Measurements from ENCODE around the gene LRRC70. TPM values are rescaled to one million over a fixed set of nuclear protein-coding genes. Genes with fewer than 3 reads are reported as not detected.

LRRC70 gene
- total and polyA plus RNA-seq, 2 experiments from 2014 or later = 0.54 to 0.68 TPM

DNA sequence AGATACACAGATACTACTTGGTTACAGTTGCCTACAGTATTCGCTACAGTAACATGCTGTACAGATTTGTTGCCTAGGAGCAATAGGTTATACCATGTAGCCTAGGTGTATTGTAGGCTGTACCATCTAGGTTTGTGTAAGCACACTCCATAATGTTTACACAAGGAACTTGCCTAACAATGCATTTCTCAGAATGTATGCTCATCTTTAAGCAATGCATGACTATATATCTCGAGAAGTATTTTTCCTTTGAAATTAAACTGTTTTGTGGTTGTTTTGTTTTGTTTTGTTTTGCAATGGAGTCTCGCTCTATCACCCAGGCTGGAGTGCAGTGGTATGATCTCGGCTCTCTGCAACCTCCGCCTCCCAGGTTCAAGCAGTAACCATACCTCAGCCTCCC, 25.3 kb downstream of the LRRC70 start:
- TF ChIP-seq, protein P1, sequence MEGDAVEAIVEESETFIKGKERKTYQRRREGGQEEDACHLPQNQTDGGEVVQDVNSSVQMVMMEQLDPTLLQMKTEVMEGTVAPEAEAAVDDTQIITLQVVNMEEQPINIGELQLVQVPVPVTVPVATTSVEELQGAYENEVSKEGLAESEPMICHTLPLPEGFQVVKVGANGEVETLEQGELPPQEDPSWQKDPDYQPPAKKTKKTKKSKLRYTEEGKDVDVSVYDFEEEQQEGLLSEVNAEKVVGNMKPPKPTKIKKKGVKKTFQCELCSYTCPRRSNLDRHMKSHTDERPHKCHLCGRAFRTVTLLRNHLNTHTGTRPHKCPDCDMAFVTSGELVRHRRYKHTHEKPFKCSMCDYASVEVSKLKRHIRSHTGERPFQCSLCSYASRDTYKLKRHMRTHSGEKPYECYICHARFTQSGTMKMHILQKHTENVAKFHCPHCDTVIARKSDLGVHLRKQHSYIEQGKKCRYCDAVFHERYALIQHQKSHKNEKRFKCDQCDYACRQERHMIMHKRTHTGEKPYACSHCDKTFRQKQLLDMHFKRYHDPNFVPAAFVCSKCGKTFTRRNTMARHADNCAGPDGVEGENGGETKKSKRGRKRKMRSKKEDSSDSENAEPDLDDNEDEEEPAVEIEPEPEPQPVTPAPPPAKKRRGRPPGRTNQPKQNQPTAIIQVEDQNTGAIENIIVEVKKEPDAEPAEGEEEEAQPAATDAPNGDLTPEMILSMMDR (IDR thresholded peaks at IDR 0.05; ENCODE audit: low read depth, low read length) = no peak
- H3K9me3 ChIP-seq (ENCODE audit: low read depth) = no peaks in the 10 kb centered on the region
- H3K4me3 ChIP-seq = no peak overlapping the region
- H3K27ac ChIP-seq = no peak overlapping the region
- no peaks in the 10 kb centered on the region for H3K36me3 ChIP-seq
- no peaks in the 10 kb centered on the region for H3K27me3 ChIP-seq
- no peak for DNase-seq (ENCODE audit: low read depth in 1 of 2, low spot score in 1 of 2)
- H3K4me1 ChIP-seq (ENCODE audit: low read depth) = peaks cover 4% of the 10 kb centered on the region

DNA sequence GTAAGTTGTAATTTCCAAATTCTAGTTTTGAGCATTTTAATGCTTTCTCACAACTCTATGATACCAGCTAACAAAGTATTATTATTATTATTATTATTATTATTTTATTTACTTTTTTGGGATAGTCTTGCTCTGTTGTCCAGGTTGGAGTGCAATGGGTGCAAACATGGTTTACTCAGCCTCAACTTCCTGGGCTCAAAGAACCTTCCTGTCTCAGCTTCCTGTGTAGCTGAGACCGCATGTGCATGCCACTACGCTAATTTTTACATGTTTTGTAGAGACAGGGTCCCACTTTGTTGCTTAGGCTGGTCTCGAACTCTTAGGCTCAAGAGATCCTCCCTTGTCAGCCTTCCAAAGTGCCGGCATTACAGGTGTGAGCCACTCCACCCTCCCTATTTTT, 27.0 kb downstream of the LRRC70 start:
- no peaks in the 10 kb centered on the region for H3K27me3 ChIP-seq
- no peak overlapping the region for H3K4me3 ChIP-seq
- no peaks in the 10 kb centered on the region for H3K36me3 ChIP-seq
- TF ChIP-seq, protein P1 (IDR thresholded peaks at IDR 0.05; ENCODE audit: low read depth, low read length) = no peak
- no peak overlapping the region for H3K27ac ChIP-seq
- H3K9me3 ChIP-seq (ENCODE audit: low read depth) = no peaks in the 10 kb centered on the region
- peaks cover 4% of the 10 kb centered on the region for H3K4me1 ChIP-seq (ENCODE audit: low read depth)
- DNase-seq (ENCODE audit: low read depth in 1 of 2, low spot score in 1 of 2) = no peak

DNA sequence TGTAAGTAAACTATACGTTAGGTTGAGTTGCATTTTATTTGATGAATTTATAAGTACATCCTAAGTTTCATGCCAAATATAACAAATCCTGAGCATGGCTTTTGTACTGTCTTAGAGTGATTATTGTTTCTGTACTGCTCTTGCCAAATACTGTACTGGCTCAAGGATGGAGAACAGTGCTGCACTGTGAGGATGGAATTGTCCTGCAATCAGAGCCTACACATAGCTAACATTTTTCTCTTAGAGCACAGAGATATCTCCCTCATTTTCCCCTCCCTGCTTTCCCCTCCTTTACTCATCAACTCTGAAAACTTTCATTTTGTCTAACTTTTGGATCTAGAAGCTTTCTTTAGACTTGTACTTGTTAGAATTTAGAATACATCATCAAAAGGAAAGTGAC, 28.3 kb downstream of the LRRC70 start:
- no peaks in the 10 kb centered on the region for H3K9me3 ChIP-seq (ENCODE audit: low read depth)
- H3K27me3 ChIP-seq = no peaks in the 10 kb centered on the region
- peak in 1 of 2 donors; percentile 85 for DNase-seq (ENCODE audit: low read depth in 1 of 2, low spot score in 1 of 2)
- H3K36me3 ChIP-seq = no peaks in the 10 kb centered on the region
- H3K4me1 ChIP-seq (ENCODE audit: low read depth) = peaks cover 4% of the 10 kb centered on the region
- no peak overlapping the region for H3K4me3 ChIP-seq
- H3K27ac ChIP-seq = no peak overlapping the region
- TF ChIP-seq, protein P1 (IDR thresholded peaks at IDR 0.05; ENCODE audit: low read depth, low read length) = no peak

DNA sequence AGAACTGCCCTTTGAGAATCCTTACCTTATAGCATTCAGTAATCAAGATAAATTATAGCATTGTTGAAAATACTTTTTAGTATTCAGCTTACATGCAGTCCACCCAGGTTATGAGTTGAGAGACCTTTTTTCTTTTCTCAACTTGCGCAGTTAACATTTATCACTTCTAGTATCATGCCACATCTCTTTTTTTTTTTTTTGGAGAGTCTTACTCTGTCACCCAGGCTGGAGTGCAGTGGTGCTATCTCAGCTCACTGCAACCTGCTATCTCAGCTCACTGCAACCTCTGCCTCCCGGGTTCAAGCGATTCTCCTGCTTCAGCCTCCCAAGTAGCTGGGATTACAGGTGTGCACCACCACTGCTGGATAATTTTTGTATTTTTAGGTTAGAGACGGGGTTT, 29.0 kb downstream of the LRRC70 start:
- Histone ChIP-seq H3K27me3 (no peaks in the 10 kb centered on the region), H3K27ac (no peak overlapping the region), H3K36me3 (no peaks in the 10 kb centered on the region), H3K4me3 (no peak overlapping the region), H3K9me3 (ENCODE audit: low read depth) (no peaks in the 10 kb centered on the region), H3K4me1 (ENCODE audit: low read depth) (peaks cover 2% of the 10 kb centered on the region)
- no peak for DNase-seq (ENCODE audit: low read depth in 1 of 2, low spot score in 1 of 2)
- TF ChIP-seq, protein P1 (IDR thresholded peaks at IDR 0.05; ENCODE audit: low read depth, low read length) = no peak

DNA sequence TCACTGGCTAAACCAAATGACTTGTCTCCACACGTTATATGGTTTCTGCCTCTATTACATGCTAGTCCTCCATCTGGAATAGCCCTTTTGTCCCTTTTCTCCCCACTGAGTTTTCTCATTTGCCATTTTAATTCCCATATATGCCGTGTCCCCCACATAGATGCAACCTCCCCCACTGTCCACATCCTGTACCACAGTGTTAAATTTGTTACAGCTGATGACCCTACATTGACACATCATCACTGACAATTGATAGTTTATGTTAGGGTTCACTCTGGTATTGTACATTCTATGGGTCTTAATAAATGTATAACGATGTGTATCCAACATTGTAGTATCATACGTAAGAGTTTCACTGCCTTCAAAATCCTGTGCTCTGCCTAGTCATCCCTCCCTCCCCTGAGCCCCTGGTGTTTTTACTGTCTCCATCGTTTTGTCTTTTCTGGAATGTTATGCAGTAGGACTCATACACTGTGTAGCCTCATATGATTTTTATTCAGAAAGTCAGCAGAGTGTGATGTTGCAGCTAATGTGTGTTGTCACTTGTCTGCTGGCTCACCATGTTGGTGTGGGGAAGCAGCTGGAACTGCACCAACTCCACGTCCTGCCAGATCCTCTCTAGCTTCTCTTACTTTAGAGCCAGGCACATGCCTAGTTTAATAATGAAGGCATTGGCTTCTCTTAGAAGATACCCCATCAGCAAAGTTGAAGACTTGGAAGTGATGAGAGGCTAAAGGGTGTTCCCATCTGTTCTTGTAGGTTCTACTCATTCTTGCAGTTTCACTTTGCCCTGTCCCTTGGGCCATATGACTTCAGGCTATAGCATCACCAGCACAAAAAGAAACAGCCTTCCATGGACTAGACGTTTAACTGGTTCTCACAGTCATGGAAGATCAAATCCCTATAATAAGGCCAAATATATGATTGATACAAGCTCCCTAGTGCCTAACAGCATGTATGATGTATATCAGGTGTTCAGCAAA, 30.2 kb downstream of the LRRC70 start:
- Histone ChIP-seq H3K4me1 (ENCODE audit: low read depth) (no peaks in the 10 kb centered on the region), H3K4me3 (no peak overlapping the region), H3K9me3 (ENCODE audit: low read depth) (no peaks in the 10 kb centered on the region), H3K36me3 (no peaks in the 10 kb centered on the region), H3K27ac (no peak overlapping the region), H3K27me3 (no peaks in the 10 kb centered on the region)
- peak in 1 of 2 donors; percentile 18 for DNase-seq (ENCODE audit: low read depth in 1 of 2, low spot score in 1 of 2)
- TF ChIP-seq, protein P1 (IDR thresholded peaks at IDR 0.05; ENCODE audit: low read depth, low read length) = no peak

Measured in cardiac muscle cell (in vitro differentiated cells and primary cell).